NCI-H82 (cell line): ENCODE measurements around the gene SENP1.

Experiments
- DNase-seq: peaks from one replicate; lab custom pipeline; 2025; lab: John Stamatoyannopoulos, UW

The SENP1 gene

GRCh38 chr12:48036818-48037217 lies 69.1 kb downstream of the SENP1 start:
- no peak for DNase-seq

- DNase-seq, result no peak
Measured at GRCh38 chr12:48034835-48035805, 70.8 kb downstream of the SENP1 start.

- DNase-seq, result no peak
Measured at GRCh38 chr12:48033451-48033850, 72.4 kb downstream of the SENP1 start.

GRCh38 chr12:48032597-48032996 lies 73.3 kb downstream of the SENP1 start:
- DNase-seq, result no peak

GRCh38 chr12:48031135-48031960 lies 74.5 kb downstream of the SENP1 start:
- no peak for DNase-seq

- DNase-seq, result no peak
Measured at GRCh38 chr12:48030173-48030650, 75.7 kb downstream of the SENP1 start.

- no peak for DNase-seq
Measured at GRCh38 chr12:48029491-48030172, 76.2 kb downstream of the SENP1 start.

- no peak for DNase-seq
Measured at GRCh38 chr12:48028541-48029431, 77.1 kb downstream of the SENP1 start.

GRCh38 chr12:48027183-48028002 lies 78.5 kb downstream of the SENP1 start:
- no peak for DNase-seq

GRCh38 chr12:48026060-48026827 lies 79.6 kb downstream of the SENP1 start:
- DNase-seq, result no peak

- DNase-seq, result no peak
Measured at GRCh38 chr12:48025281-48025680, 80.6 kb downstream of the SENP1 start.

- no peak for DNase-seq
Measured at GRCh38 chr12:48024735-48025134, 81.1 kb downstream of the SENP1 start.

- no peak for DNase-seq
Measured at GRCh38 chr12:48023386-48023785, 82.5 kb downstream of the SENP1 start.

GRCh38 chr12:48022676-48023385 lies 83.0 kb downstream of the SENP1 start:
- DNase-seq, result no peak

GRCh38 chr12:48022180-48022521 lies 83.7 kb downstream of the SENP1 start:
- DNase-seq, result no peak

GRCh38 chr12:48021485-48022179 lies 84.2 kb downstream of the SENP1 start:
- DNase-seq, result no peak

- DNase-seq, result no peak
Measured at GRCh38 chr12:48019639-48020265, 86.1 kb downstream of the SENP1 start.

GRCh38 chr12:48018618-48018995 lies 87.3 kb downstream of the SENP1 start:
- no peak for DNase-seq
